HL-60 (cell line): ENCODE measurements around the gene NOTO.
"Not testable (repeated sequence)": the region's sequence is repeated elsewhere in the genome, so short reads cannot be mapped to it uniquely, and the experiment has no call there.

ENCODE experiments used
- GABPA ChIP-seq: IDR thresholded peaks from 2 replicates; pipeline ENCODE4 v1.6.1; 2012; ENCODE audit warnings: low read depth
- POLR2AphosphoS5 ChIP-seq: IDR thresholded peaks from 2 replicates; pipeline ENCODE4 v1.6.1; 2012; ENCODE audit warnings: low read depth
- REST ChIP-seq: IDR thresholded peaks from 2 replicates; pipeline ENCODE4 v1.6.1; 2012; ENCODE audit warnings: low read depth; ENCODE audit not compliant: insufficient replicate concordance
- SPI1 ChIP-seq: IDR thresholded peaks from 2 replicates; pipeline ENCODE4 v1.6.1; 2012; ENCODE audit warnings: low read depth, mild to moderate bottlenecking, borderline replicate concordance
- TF ChIP-seq, protein P1 (sequence below): IDR thresholded peaks from one replicate; pipeline ENCODE4 v1.5.1; 2011; ENCODE audit warnings: low read length, control low read depth, inconsistent platforms; ENCODE audit not compliant: insufficient read depth

- TF ChIP-seq, protein P1, sequence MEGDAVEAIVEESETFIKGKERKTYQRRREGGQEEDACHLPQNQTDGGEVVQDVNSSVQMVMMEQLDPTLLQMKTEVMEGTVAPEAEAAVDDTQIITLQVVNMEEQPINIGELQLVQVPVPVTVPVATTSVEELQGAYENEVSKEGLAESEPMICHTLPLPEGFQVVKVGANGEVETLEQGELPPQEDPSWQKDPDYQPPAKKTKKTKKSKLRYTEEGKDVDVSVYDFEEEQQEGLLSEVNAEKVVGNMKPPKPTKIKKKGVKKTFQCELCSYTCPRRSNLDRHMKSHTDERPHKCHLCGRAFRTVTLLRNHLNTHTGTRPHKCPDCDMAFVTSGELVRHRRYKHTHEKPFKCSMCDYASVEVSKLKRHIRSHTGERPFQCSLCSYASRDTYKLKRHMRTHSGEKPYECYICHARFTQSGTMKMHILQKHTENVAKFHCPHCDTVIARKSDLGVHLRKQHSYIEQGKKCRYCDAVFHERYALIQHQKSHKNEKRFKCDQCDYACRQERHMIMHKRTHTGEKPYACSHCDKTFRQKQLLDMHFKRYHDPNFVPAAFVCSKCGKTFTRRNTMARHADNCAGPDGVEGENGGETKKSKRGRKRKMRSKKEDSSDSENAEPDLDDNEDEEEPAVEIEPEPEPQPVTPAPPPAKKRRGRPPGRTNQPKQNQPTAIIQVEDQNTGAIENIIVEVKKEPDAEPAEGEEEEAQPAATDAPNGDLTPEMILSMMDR = not testable (repeated sequence)
- not testable (repeated sequence) for TF ChIP-seq POLR2AphosphoS5, REST, SPI1, GABPA
These were observed 32.0 kb upstream of the NOTO start for GRCh38 chr2:73170341-73170740.
